AML-193 (cell line): ENCODE measurements around the gene ITGB4.

Experiments used
- DNase-seq, 2 experiments: peaks; one replicate each; lab custom pipeline; 2025; lab: John Stamatoyannopoulos, UW

ITGB4 gene

DNA sequence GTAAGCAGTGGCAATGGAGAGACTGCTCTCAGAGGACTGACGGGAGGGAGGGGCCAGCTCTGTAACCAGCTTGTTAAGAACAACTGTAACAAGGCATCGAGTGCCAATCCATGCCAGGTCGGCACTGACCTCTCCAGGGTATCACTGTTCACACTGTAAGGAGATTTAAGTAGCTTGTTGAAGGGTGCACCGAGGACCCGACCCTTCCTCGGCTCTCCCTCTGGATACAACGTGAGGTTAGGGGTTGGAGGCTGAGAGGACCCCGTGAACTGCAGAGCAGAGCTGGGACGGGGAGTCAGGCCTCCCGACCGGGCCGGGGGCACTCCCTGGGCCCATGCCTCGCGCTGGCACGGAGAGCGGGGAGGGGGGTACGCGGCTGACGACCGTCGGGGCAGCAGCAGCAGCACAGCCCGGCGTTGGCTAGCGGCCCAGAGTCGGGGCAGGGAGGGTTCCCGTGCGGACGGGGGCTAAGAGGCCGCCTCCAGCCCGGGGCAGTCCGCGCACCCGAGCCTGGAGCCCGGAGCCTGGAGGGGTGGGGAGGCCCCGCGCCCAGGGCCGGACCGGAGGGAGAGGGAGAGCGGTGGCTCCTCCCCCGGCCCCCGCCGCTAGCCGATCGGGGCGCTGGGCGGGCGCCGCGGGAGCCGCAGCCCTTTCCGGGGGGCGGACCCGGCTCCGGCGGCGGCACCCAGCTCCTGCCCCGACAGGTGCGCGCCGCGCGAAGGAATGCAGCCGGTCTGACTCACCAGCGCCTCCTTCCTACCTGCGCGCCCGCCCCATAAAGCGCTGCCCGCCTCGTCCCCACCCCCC, at the start of gene ITGB4:
Gene ITGB4, plus strand, starts transcription at position 804 of the 807 bp plus-strand sequence. CDS start 3,245 bp downstream, outside the sequence.
- DNase-seq: no peak

DNA sequence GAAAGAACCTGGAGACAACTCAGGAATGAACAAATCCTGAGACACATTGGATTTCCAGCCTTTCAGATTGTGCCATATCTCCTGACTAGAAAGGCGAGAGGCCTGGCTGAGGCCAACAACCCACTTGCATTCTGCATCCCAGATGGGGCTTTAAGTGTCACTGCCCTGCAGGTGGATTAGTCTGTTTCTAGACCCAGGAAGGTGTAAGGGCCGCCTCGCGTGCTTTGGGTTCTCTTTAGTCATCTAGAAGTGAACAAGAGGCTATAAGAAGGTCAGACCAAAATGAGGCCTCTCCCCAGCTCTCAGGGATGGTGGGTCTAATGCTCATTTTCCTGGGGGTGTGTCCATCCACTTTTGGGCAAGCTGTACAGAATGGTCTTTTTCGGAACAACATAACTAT, 49.2 kb upstream of the ITGB4 start:
- no peak for DNase-seq

DNA sequence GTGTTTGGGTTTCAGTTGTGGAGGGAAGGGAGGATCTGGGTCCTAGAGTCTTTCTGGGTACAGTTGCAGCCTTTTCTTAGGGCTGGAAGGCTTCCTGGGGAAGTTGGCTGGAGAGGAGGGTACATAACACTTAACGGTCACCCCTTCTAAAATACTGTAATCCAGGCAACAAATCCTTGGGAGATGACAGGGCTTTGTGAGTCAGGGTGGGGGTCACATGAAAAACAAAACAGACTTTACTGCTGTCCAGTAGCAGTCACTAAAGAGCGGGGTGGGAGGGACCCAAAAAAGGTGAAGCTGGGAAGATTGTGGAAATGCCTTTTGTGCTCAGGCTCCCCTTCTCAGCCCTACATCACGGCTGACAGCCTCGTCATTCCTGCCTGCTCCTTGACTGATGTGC, 47.8 kb upstream of the ITGB4 start:
- no peak for DNase-seq

DNA sequence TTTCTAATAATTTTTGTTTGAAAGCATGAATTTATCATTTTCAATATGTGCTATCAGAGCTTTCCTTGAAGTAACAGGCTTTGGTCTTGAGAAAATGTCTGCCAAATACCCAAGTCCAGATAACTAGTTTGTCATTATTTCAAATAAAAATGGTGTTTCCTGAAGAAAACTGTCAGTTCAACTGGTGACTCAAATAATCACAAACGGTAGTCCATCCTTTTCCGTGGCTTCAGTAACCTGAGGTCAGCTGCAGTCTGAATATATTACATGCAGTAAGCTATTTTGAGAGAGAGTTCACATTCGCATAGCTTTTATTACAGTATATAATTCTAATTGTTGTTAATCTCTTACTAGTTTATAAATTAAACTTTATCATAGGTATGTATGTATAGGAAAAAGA, 44.8 kb upstream of the ITGB4 start:
- DNase-seq: no peak

DNA sequence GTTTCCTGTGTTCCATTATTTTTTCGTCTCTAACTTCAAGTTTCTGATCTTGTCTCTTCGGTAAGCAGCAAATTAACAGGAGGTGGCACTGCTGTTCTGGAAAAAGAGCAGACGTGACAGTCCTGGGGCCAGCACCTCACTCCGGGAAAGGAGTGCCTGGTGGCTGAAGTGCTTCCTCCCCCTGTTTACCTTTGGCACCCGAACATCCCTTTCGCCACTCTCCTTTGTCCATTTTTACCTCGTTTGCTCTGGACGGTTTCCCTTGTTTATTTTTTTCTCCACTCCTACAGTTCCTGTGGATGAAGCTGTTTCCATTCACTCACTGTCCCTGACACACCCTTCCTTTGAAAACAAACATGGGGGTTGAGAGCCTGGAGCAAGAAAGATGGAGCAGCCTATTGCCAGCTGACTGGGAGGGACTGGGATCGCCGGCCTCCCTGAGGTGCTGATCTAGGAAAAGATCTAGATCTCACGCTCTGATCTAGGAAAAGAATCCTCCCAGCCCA, 41.5 kb upstream of the ITGB4 start:
- no peak for DNase-seq

DNA sequence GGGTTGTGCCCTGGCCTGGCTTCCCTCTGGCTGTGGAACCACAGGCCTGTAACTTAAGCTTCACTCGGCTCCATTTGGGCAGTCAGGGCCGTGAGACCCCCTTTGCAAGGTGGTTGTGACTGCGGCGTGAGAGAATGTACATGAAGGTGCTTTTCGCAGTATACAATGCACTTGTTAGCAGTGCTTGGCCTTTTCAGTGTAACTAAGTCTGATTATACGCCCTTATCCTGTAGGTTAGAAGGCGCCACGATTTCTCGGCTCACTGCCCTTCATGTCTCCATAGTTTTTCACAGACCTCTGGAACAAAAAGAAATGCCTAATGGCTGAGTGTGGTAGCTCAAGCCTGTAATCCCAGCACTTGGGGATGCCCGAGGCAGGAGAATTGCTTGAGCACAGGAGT, 40.8 kb upstream of the ITGB4 start:
- DNase-seq: no peak

DNA sequence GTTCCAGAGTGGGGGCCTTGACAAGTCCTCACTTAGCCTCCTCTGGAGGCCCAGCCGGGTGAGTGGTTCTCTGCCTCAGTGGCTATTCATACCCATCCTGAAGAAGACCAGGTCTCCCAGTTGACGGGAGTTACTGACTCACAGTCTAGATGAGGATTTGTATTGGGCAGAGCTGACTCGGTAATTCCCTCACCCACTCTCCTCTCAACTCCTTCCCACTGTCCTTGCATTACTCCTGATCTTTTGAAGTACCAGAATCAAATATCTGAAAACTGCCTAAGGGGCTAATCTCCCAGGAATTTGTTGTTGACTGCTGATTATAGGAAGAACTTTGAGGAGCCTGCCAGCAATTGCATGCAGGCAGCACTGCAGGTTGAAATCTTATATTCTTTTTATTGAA, 40.0 kb upstream of the ITGB4 start:
- DNase-seq: no peak

DNA sequence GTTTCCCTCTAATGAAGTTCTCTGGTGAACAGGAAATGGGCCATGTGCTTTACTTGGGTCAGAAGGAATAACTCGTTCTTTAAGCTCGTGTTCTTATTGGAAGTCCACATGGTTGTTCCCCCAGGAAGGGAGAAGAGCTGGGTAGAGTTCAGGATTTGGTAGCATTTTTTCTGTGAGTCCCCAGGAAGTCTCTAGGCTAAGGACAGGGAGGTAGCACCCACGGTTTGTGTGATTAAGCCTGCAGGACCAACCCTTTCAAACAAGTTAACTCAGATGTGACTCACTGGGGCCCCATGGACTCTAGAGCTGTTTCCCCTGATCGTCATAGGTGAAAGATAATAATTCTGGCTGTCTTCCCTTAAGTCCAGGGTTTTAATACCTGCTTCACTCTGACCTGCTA, 37.7 kb upstream of the ITGB4 start:
- no peak for DNase-seq

DNA sequence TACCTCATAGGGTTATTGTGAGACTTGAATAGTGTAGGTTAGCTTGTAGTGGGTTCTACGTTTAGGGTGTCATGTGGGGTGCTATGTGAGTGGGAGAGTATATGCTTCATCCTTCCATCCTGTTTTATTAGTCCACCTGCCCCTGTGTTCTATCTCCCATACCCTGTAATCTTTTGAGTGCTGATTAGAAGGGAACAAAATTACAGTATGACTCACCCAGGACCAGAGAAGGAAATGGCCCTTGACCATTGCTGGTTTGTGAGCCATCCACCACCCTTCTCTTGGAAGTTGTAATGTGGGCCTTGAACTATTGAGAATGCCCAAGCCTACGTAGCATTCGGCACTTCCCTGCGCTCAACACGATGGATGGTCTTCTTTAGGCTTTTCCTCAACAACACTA, 37.0 kb upstream of the ITGB4 start:
- no peak for DNase-seq

DNA sequence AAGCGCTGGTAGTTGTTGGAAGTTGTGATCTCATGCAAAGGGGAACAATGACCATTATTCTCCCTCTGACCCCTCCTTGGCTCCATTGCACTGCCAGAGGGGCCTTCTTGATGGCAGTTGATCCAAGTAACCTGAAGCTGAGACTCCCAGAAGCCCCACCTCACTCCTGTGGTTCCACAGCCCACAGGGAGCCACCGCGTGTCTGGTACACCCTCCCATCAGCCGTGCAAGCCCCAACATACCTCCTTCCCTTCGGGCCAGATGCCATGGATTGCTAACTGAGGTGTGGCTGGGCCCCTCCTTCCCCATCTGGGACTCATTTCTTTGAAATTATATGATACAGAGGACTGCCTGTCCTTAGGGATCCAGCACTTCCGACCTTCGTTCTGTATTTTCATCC, 36.3 kb upstream of the ITGB4 start:
- DNase-seq: no peak

DNA sequence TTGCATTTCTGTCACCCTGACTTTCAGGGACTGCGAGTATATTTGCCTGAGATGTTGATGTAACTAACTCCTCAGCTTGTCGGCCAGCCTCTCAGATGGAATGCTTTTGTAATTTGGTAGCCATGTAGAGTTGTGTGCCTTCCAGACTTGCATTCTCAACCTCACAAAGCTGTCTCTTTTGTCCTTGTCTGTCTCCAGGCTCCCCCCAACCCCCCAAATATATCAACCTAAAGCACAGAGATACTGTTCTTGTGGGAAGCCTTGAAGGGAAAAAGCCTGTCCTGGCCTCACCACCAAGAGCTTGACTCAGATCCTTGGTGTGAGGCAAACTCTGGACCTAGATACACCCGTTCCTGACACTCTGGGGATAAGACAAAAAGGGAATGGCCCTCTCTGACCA, 35.8 kb upstream of the ITGB4 start:
- no peak for DNase-seq

DNA sequence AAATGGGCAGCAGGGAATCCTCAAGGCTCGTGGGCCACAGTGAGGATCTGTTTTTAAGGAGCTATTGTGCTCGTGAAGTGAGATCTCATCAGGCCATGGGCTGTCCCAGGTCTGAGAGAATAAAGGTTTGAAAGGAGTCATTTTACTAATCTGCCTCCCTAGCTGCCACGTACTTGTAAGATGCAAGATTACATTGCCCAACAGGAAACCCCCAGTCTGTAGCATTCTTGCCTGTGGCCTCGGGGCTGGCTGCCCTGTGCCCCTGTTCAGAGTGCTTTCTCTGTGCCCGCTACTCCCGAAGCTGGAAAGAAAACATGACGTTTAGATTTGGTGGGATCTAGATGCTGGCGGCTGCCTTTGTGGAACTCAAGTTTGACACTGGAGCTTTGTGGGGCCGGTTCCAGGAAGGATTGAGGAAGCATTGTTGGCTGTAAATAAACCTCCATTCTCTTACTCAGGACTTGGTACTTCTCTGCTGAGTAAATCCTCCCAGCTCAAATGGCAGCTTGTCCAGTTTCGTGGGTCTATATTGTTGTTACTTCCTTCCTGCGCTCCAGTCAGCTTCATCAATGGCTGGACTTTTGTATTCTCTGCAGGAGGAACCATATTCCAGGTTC, 32.9 kb upstream of the ITGB4 start:
- DNase-seq: peak; percentile 44 to 56

DNA sequence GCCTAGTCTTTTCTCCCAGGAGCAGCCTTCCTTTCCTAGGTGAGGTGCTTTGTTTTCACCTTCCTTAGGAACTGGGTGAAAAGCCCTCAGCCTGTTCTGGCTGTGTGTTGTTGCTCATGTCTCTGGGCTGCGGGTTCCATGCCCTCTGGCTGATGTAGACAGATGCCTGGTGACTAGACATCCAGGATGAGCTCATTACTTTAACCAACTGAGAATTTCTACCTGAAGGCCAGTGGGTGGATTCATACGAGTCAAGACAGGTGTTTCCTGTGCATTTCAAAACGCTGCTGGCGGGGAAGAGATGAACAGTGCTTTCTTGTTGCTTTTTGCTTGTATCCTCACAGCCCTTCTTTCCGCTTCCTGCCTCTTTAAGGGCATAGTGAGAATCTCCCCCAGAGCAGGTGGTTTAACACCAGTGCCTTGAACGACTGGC, 31.8 kb upstream of the ITGB4 start:
- DNase-seq: no peak

DNA sequence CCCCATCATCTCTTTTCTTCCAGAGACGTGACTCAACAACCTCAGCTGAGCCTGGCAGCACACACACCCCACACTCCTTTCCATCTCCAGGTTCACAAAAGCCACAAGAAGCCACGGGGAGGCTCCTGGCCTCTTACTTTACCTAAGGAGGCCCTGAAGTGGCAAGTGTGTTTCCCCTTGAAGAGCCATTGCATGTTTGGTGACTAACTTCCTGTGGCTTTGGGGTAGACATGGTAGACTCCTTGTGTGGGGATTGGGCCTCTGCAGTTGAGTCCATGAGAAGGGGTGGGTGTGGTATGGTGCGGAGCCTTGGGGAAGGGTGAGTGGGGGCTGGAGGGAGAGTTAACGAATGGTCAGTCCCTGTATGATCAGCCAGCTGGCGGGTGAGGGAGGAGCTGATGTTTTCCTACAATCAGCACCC, 29.9 kb upstream of the ITGB4 start:
- DNase-seq: no peak

DNA sequence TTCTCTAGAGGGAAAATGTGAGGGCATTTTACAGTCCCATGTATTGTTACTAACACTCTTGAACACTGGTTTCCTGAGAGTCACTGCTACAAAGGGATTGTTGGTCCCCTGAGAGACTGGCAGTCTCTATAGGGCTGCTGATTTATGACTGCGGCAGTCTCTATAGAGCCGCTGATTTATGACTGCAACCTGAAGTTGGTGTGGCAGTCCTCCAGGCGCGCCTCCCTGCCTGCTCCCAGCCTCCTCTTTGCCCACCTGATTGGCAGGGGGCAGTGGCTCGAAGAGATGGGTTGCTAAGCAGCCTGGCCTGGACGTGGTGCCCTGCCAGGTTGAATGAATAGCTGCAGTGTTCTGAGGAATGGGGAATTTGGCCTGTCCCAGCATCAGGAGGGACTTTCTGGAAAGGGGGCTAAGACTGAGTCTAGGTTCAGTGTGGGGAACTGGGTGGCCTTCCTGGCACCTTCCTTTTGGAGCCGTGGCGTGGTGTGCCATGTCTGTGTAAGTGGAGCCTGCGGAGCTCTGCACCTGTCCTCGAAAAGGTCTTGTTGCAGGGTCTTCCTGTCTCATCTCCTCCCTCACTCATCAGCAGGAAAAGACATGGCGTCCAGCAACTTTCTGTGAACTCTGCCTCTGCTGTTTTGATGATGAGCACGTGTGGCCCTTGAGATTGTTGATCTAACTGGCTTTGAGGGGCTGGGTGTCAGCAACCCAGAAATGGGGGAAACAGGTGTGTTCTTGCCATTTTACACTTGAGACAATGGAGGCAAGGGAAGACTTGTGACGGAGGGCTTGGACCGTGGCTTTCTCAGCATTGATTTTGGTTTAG, 29.2 kb upstream of the ITGB4 start:
- no peak for DNase-seq

DNA sequence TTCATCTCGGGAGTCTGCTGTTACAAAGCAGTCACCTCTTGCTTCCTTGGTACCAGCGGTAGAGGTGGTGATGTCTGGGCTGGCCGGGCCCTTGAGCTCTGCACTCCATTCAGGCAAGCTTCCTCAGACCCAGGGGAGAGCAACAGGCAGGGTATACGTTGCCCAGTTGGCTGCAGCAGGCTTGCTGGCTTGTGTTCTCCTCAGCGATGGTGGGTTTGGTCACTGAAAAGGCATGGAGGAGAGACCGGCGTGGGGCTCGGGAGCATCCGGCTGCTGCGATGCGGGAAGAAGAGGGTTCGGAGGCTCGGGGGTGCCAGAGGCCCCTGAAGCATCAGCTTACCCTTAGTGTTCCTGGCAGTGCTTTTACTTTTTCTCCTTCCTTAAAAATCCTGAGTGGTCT, 28.3 kb upstream of the ITGB4 start:
- DNase-seq: no peak

DNA sequence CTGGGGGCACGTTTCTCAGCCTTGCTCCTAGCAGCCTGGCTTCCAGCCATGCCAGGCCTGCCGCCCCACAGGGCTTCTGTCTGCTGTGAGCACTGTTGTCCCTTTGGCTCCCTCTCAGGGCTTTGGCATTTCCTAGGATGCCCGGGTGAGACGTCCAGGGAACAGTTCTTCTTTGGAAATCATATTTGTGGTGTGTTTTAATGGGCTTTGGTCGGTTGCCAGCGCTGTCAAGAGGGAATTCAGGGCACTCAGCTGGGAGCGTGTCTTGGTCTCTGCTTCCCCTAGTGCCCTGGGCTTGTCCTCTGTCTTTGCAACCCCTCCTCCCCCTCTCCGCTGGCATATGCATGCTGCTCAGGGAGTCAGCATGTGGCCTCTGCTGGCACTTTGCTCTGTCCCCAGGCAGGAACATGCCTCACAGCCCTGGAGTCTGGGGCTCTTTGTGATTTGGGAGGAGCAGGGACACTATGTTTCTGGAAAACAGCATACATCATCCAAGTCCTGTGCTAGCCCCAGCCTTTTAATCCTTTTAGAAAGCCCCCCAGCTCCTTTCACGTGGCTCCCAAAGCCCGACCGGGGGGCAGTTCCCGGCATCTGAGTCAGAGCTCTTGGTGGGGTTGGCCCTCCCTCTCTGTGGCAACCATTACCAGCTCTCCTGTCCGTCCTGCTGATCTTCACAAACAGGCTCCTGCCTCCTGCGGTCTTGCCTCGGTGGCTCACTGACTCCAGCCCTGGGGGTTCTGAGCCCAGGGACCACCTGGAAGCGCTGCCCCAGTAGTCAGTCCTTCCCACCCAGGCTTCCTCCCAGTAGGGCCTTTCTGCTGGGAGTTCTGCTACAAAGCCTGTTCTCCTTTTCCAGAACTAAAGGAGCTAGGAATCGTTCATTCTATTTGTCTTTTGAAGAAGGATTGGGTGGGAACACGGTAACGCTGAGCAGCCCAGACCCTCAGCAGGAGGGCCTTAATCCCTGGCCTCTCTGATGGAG, 27.5 kb upstream of the ITGB4 start:
- no peak for DNase-seq

DNA sequence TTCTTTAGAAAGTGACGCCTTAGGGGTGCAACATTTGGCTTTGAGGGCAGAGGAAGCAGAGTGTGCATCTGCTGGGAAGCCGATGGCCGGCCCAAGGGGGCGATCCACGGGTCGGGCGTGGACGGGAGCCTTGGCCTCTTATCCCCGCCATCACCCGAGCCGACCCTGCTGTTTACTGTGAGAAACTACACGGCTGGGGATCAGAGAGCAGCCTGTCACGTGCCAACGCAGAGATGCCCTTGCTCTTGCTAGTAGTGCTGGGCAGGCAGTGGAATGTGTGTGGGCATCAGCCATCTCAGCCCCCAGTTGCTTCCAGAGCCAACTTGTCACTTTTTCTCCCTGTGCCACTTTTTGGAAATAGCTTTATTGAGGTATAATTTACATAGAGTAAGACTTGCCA, 26.7 kb upstream of the ITGB4 start:
- no peak for DNase-seq

DNA sequence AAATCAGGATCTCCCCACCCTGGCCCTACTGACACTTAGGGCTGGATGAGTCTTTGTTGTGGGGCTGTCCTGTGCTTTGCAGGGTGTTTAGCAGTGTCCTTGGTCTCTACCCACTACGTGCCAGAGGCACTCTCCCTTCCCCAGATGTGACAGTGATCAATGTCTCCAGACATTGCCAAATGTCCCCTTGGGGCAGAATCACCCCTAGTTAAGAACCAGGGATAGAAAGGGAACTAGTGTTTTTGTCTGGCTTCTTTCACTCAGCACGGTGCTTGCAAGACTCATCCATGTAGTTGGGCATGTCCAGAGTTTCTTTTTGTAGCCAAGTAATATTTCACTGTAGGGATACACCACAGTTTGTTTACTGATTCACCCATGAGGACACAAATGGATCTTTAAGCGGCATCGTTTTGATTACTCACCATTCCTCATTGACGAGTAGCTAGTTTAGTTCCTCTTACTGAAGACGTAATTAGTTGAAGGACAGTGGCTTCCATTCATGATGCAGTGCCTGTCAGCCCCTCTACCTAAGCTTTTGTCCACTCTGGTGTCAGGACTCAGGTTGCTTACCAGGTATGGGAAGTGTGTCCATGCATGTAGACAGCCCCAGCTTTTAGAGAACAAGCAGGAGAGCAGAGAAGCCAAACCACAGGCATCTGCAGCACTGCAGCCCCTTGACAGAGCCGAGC, 26.0 kb upstream of the ITGB4 start:
- DNase-seq: no peak

DNA sequence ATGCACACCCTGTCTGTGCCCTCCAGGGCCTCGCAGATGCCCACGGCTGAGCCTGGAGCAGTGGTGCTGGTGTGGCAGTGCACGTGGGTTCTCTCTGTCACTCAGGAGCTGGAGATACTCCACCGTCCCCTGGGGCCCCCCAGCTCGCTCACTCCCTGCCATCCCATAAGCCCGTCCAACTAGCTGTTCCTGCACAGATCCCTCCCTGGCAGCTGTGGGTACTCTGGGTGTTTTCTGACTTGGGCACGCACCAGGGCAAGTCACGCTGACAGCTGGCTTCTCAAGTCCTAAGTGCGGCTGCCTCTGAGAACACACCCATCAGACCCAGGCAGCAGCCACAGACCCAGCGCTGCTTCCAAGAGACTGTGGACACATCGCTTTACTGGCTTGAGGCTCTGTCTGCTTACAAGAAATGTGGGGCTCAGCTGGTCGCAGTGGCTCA, 25.4 kb upstream of the ITGB4 start:
- no peak for DNase-seq
